DOHH2 (cell line): ENCODE results near the gene CLDN1.

Experiments used
- EZH2phosphoT487 ChIP-seq: fragments of 200-600 bp; sonication (generic); IDR thresholded peaks from 2 replicates; pipeline ENCODE4 v1.6.1; 2017; ENCODE audit warnings: borderline replicate concordance, mild to moderate bottlenecking, antibody characterized with exemption, low read length, moderate library complexity, mixed read lengths
- TF ChIP-seq, protein P1 (sequence below): fragments of 200-600 bp; sonication (generic); IDR thresholded peaks from one replicate; pipeline ENCODE4 v1.5.1; 2014; ENCODE audit warnings: antibody characterized with exemption, mild to moderate bottlenecking, low read depth, low read length; ENCODE audit not compliant: poor library complexity, severe bottlenecking

DNA sequence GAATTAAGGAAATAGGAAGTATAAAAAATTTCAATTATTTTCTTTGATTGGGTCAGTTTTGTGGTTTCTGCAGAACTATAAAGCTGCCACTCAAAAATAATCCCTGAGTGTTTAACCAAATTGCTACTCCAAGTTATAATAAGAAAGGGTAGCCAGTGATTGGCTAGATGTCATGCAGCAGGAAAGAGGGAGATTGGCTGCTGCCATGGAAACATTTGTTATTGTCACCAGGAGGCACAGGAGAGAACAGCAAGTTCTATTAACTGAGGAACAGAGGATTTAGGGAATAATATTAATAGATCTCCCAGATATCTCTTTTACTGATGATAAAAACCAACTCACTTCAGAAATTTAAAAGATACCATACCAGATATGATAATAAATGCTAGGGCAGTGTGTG is 42.6 kb downstream of the CLDN1 start:
- TF ChIP-seq, protein P1, sequence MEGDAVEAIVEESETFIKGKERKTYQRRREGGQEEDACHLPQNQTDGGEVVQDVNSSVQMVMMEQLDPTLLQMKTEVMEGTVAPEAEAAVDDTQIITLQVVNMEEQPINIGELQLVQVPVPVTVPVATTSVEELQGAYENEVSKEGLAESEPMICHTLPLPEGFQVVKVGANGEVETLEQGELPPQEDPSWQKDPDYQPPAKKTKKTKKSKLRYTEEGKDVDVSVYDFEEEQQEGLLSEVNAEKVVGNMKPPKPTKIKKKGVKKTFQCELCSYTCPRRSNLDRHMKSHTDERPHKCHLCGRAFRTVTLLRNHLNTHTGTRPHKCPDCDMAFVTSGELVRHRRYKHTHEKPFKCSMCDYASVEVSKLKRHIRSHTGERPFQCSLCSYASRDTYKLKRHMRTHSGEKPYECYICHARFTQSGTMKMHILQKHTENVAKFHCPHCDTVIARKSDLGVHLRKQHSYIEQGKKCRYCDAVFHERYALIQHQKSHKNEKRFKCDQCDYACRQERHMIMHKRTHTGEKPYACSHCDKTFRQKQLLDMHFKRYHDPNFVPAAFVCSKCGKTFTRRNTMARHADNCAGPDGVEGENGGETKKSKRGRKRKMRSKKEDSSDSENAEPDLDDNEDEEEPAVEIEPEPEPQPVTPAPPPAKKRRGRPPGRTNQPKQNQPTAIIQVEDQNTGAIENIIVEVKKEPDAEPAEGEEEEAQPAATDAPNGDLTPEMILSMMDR = no peak
- TF ChIP-seq EZH2phosphoT487 = no peak
